ENCODE data around the gene BAZ1B. TPM values are rescaled to one million over a fixed set of nuclear protein-coding genes. Genes with fewer than 3 reads are reported as not detected.
"Not testable (repeated sequence)": the region's sequence is repeated elsewhere in the genome, so short reads cannot be mapped to it uniquely, and the experiment has no call there.

The BAZ1B gene
- total RNA-seq, 1 donor from 2014 or later, result 57.8 TPM

- DNase-seq (ENCODE audit: low spot score), result no peak
Measured at GRCh38 chr7:73443548-73444255, 78.4 kb downstream of the BAZ1B start.

GRCh38 chr7:73442903-73443500, 79.1 kb downstream of the BAZ1B start:
- no peak for DNase-seq (ENCODE audit: low spot score)

GRCh38 chr7:73442222-73442902, 79.7 kb downstream of the BAZ1B start:
- DNase-seq (ENCODE audit: low spot score), result no peak

GRCh38 chr7:73439410-73439704, 82.7 kb downstream of the BAZ1B start:
- DNase-seq (ENCODE audit: low spot score), result no peak

GRCh38 chr7:73438547-73439409, 83.3 kb downstream of the BAZ1B start:
- no peak for DNase-seq (ENCODE audit: low spot score)

- no peak for DNase-seq (ENCODE audit: low spot score)
Measured at GRCh38 chr7:73437621-73438416, 84.3 kb downstream of the BAZ1B start.

- DNase-seq (ENCODE audit: low spot score), result no peak
Measured at GRCh38 chr7:73437091-73437490, 85.0 kb downstream of the BAZ1B start.

GRCh38 chr7:73436031-73436929, 85.8 kb downstream of the BAZ1B start:
- DNase-seq (ENCODE audit: low spot score), result no peak

GRCh38 chr7:73435471-73436009, 86.6 kb downstream of the BAZ1B start:
- DNase-seq (ENCODE audit: low spot score), result no peak

GRCh38 chr7:73434701-73435069, 87.4 kb downstream of the BAZ1B start:
- DNase-seq (ENCODE audit: low spot score), result no peak

- no peak for DNase-seq (ENCODE audit: low spot score)
Measured at GRCh38 chr7:73433924-73434700, 88.0 kb downstream of the BAZ1B start.

- no peak for DNase-seq (ENCODE audit: low spot score)
Measured at GRCh38 chr7:73432676-73433075, 89.4 kb downstream of the BAZ1B start.

GRCh38 chr7:73431041-73431835, 90.9 kb downstream of the BAZ1B start:
- DNase-seq (ENCODE audit: low spot score), result no peak

GRCh38 chr7:73430540-73430939, 91.6 kb downstream of the BAZ1B start:
- DNase-seq (ENCODE audit: low spot score), result not testable (repeated sequence)

GRCh38 chr7:73429622-73430505, 92.2 kb downstream of the BAZ1B start:
- no peak for DNase-seq (ENCODE audit: low spot score)

GRCh38 chr7:73429215-73429614, 92.9 kb downstream of the BAZ1B start:
- DNase-seq (ENCODE audit: low spot score), result no peak

Measured in umbilical cord (tissue), 2 donors.